SK-N-MC (cell line): Measurements from ENCODE around the gene NPAS2.

Source experiments
- EZH2 ChIP-seq: fragments of 200-600 bp; sonication (generic); IDR thresholded peaks from one replicate; pipeline ENCODE4 v1.6.1; 2017; ENCODE audit warnings: antibody characterized with exemption
- POLR2AphosphoS5 ChIP-seq: IDR thresholded peaks from 2 replicates; pipeline ENCODE4 v1.6.1; 2012; ENCODE audit warnings: mild to moderate bottlenecking, low read depth, low read length, borderline replicate concordance

DNA sequence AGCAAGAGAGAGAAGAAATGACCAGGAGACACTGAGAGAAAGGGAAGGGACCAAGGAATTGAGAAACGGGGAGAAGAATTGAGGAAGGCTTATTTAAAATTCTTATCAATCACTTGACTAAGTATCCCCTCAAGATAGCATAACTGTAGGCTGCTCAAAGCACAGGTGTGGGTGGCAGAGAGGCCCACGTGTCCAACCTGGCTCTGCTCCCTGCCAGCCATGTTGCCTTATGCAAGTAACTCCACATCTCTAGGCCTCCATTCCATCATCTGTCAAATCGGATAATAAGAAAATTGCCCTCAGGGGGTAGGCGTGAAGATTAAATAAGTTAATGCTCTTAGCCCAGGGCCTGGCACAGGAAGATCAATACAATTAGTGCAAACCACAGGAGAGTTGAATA lies 7.4 kb upstream of the NPAS2 start:
- TF ChIP-seq POLR2AphosphoS5 (no peak), EZH2 (no peak)
